Gastroesophageal sphincter (tissue), 3 donors: Measurements from ENCODE around the gene PPM1N.

Source experiments
- CTCF ChIP-seq, 4 experiments: fragments of 200-600 bp in 2 of 4; fragments of 450-650 bp in 2 of 4; sonication (generic) in 1 of 4; IDR thresholded peaks; one replicate each; pipeline ENCODE4 v1.5.1; 2017 to 2019; ENCODE audit warnings: antibody characterized with exemption in 4 of 4, mild to moderate bottlenecking in 2 of 4, moderate library complexity in 2 of 4
- EP300 ChIP-seq: sonication (generic); formaldehyde crosslinking; IDR thresholded peaks from one replicate; pipeline ENCODE4 v1.6.1; 2017; ENCODE audit warnings: antibody characterized with exemption, mild to moderate bottlenecking
- POLR2A ChIP-seq, 2 donors: fragments of 450-650 bp; IDR thresholded peaks; one replicate each; pipeline ENCODE4 v1.6.1; 2017; ENCODE audit warnings: antibody characterized with exemption in 2 of 2, mild to moderate bottlenecking in 2 of 2, moderate library complexity in 1 of 2
- POLR2AphosphoS5 ChIP-seq: sonication (generic); formaldehyde crosslinking; IDR thresholded peaks from one replicate; pipeline ENCODE4 v1.6.1; 2017; ENCODE audit warnings: antibody characterized with exemption

- TF ChIP-seq CTCF (IDR thresholded peaks at IDR 0.05) (no peak), POLR2AphosphoS5 (no peak), EP300 (no peak), POLR2A (IDR thresholded peaks at IDR 0.05) (no peak)
Measured at GRCh38 chr19:45462174-45462573, 36.1 kb upstream of the PPM1N start.
